ENCODE results near the gene EIPR1.
"Not testable (repeated sequence)": the region's sequence is repeated elsewhere in the genome, so short reads cannot be mapped to it uniquely, and the experiment has no call there.

EIPR1 gene

GRCh38 chr2:3285901-3286645, 91.5 kb downstream of the EIPR1 start:
- peaks cover 10% of the 10 kb centered on the region for H3K36me3 Mint-ChIP-seq
- H3K4me1 Mint-ChIP-seq, result peaks cover 7% of the 10 kb centered on the region
- no peak overlapping the region for H3K27ac Mint-ChIP-seq
- H3K9me3 Mint-ChIP-seq, result no peaks in the 10 kb centered on the region
- no peak overlapping the region for H3K4me3 Mint-ChIP-seq
- H3K27me3 Mint-ChIP-seq, result no peaks in the 10 kb centered on the region

- peaks cover 9% of the 10 kb centered on the region for H3K36me3 Mint-ChIP-seq
- H3K4me1 Mint-ChIP-seq, result peaks cover 7% of the 10 kb centered on the region
- no peaks in the 10 kb centered on the region for H3K9me3 Mint-ChIP-seq
- no peaks in the 10 kb centered on the region for H3K27me3 Mint-ChIP-seq
- H3K4me3 Mint-ChIP-seq, result no peak overlapping the region
- H3K27ac Mint-ChIP-seq, result no peak overlapping the region
Measured at GRCh38 chr2:3284657-3285630, 92.7 kb downstream of the EIPR1 start.

GRCh38 chr2:3283876-3284656, 93.6 kb downstream of the EIPR1 start:
- not testable (repeated sequence) for H3K27me3 Mint-ChIP-seq, H3K27ac Mint-ChIP-seq, H3K9me3 Mint-ChIP-seq

GRCh38 chr2:3283206-3283605, 94.4 kb downstream of the EIPR1 start:
- no peaks in the 10 kb centered on the region for H3K9me3 Mint-ChIP-seq
- peaks cover 10% of the 10 kb centered on the region for H3K36me3 Mint-ChIP-seq
- peaks cover 7% of the 10 kb centered on the region for H3K4me1 Mint-ChIP-seq
- H3K27me3 Mint-ChIP-seq, result no peaks in the 10 kb centered on the region
- H3K4me3 Mint-ChIP-seq, result no peak overlapping the region
- no peak overlapping the region for H3K27ac Mint-ChIP-seq

More at GRCh38 chr2:3283876-3284656, 93.6 kb downstream of the EIPR1 start:
- H3K4me1 Mint-ChIP-seq, H3K36me3 Mint-ChIP-seq, H3K4me3 Mint-ChIP-seq: not testable (repeated sequence)

GRCh38 chr2:3282056-3282998, 95.3 kb downstream of the EIPR1 start:
- H3K4me3 Mint-ChIP-seq, result no peak overlapping the region
- H3K36me3 Mint-ChIP-seq, result peaks cover 7% of the 10 kb centered on the region
- H3K27me3 Mint-ChIP-seq, result no peaks in the 10 kb centered on the region
- H3K27ac Mint-ChIP-seq, result no peak overlapping the region
- H3K4me1 Mint-ChIP-seq, result peaks cover 4% of the 10 kb centered on the region
- no peaks in the 10 kb centered on the region for H3K9me3 Mint-ChIP-seq

GRCh38 chr2:3280683-3281520, 96.7 kb downstream of the EIPR1 start:
- no peaks in the 10 kb centered on the region for H3K27me3 Mint-ChIP-seq
- no peak overlapping the region for H3K27ac Mint-ChIP-seq
- H3K9me3 Mint-ChIP-seq, result no peaks in the 10 kb centered on the region
- peaks cover 9% of the 10 kb centered on the region for H3K36me3 Mint-ChIP-seq
- no peak overlapping the region for H3K4me3 Mint-ChIP-seq
- H3K4me1 Mint-ChIP-seq, result no peaks in the 10 kb centered on the region

GRCh38 chr2:3280197-3280596, 97.4 kb downstream of the EIPR1 start:
- Mint-ChIP-seq H3K4me3 (no peak overlapping the region), H3K27ac (no peak overlapping the region), H3K9me3 (no peaks in the 10 kb centered on the region), H3K4me1 (no peaks in the 10 kb centered on the region), H3K36me3 (peaks cover 13% of the 10 kb centered on the region), H3K27me3 (no peaks in the 10 kb centered on the region)

- Mint-ChIP-seq H3K9me3 (peaks cover 6% of the 10 kb centered on the region), H3K27ac (no peak overlapping the region), H3K4me3 (no peak overlapping the region), H3K27me3 (no peaks in the 10 kb centered on the region), H3K4me1 (no peaks in the 10 kb centered on the region), H3K36me3 (peaks cover 20% of the 10 kb centered on the region)
Measured at GRCh38 chr2:3279236-3279960, 98.2 kb downstream of the EIPR1 start.

GRCh38 chr2:3278521-3279218, 98.9 kb downstream of the EIPR1 start:
- Mint-ChIP-seq H3K27ac (peak overlapping the region; percentile 35), H3K9me3 (peaks cover 7% of the 10 kb centered on the region), H3K36me3 (peaks cover 24% of the 10 kb centered on the region)

GRCh38 chr2:3277748-3278520, 99.7 kb downstream of the EIPR1 start:
- H3K27me3 Mint-ChIP-seq, result no peaks in the 10 kb centered on the region
- H3K27ac Mint-ChIP-seq, result no peak overlapping the region
- peaks cover 24% of the 10 kb centered on the region for H3K36me3 Mint-ChIP-seq

More at GRCh38 chr2:3278521-3279218, 98.9 kb downstream of the EIPR1 start:
- Mint-ChIP-seq H3K4me3 (no peak overlapping the region), H3K4me1 (no peaks in the 10 kb centered on the region), H3K27me3 (no peaks in the 10 kb centered on the region)

GRCh38 chr2:3277050-3277747, 100.4 kb downstream of the EIPR1 start:
- Mint-ChIP-seq H3K4me1 (no peaks in the 10 kb centered on the region), H3K9me3 (peaks cover 7% of the 10 kb centered on the region), H3K4me3 (no peak overlapping the region), H3K36me3 (peaks cover 30% of the 10 kb centered on the region), H3K27ac (no peak overlapping the region), H3K27me3 (no peaks in the 10 kb centered on the region)

More at GRCh38 chr2:3277748-3278520, 99.7 kb downstream of the EIPR1 start:
- peaks cover 7% of the 10 kb centered on the region for H3K9me3 Mint-ChIP-seq
- H3K4me1 Mint-ChIP-seq, result no peaks in the 10 kb centered on the region
- H3K4me3 Mint-ChIP-seq, result no peak overlapping the region

- Mint-ChIP-seq H3K4me3 (no peak overlapping the region), H3K36me3 (peaks cover 32% of the 10 kb centered on the region), H3K27me3 (no peaks in the 10 kb centered on the region), H3K9me3 (peaks cover 7% of the 10 kb centered on the region), H3K4me1 (no peaks in the 10 kb centered on the region), H3K27ac (no peak overlapping the region)
Measured at GRCh38 chr2:3272761-3273160, 104.9 kb downstream of the EIPR1 start.
